NCI-H510A (cell line): Measurements from ENCODE around the gene TSC22D2.
"Not testable (repeated sequence)": the region's sequence is repeated elsewhere in the genome, so short reads cannot be mapped to it uniquely, and the experiment has no call there.

Source experiments
- DNase-seq: peaks from one replicate; lab custom pipeline; 2025; lab: John Stamatoyannopoulos, UW

TSC22D2 gene

GRCh38 chr3:150449169-150449721, 41.1 kb downstream of the TSC22D2 start:
- DNase-seq, result no peak

GRCh38 chr3:150450916-150451315, 42.8 kb downstream of the TSC22D2 start:
- DNase-seq, result no peak

GRCh38 chr3:150451329-150452048, 43.4 kb downstream of the TSC22D2 start:
- no peak for DNase-seq

GRCh38 chr3:150453353-150453752, 45.3 kb downstream of the TSC22D2 start:
- no peak for DNase-seq

- DNase-seq, result no peak
Measured at GRCh38 chr3:150454085-150454484, 46.0 kb downstream of the TSC22D2 start.

GRCh38 chr3:150454622-150455021, 46.5 kb downstream of the TSC22D2 start:
- no peak for DNase-seq

GRCh38 chr3:150455341-150455740, 47.2 kb downstream of the TSC22D2 start:
- no peak for DNase-seq

GRCh38 chr3:150458001-150458400, 49.9 kb downstream of the TSC22D2 start:
- DNase-seq, result no peak

GRCh38 chr3:150460484-150460883, 52.4 kb downstream of the TSC22D2 start:
- no peak for DNase-seq

- no peak for DNase-seq
Measured at GRCh38 chr3:150461399-150461798, 53.3 kb downstream of the TSC22D2 start.

- no peak for DNase-seq
Measured at GRCh38 chr3:150462108-150462507, 54.0 kb downstream of the TSC22D2 start.

- DNase-seq, result no peak
Measured at GRCh38 chr3:150464684-150465083, 56.6 kb downstream of the TSC22D2 start.

- no peak for DNase-seq
Measured at GRCh38 chr3:150467381-150467780, 59.3 kb downstream of the TSC22D2 start.

GRCh38 chr3:150469031-150469930, 61.2 kb downstream of the TSC22D2 start:
- DNase-seq, result peak; percentile 1

GRCh38 chr3:150469931-150470740, 62.0 kb downstream of the TSC22D2 start:
- DNase-seq, result peak; percentile 21

GRCh38 chr3:150472421-150472820, 64.3 kb downstream of the TSC22D2 start:
- DNase-seq, result no peak

- DNase-seq, result not testable (repeated sequence)
Measured at GRCh38 chr3:150473161-150473560, 65.1 kb downstream of the TSC22D2 start.

- DNase-seq, result no peak
Measured at GRCh38 chr3:150479370-150479769, 71.3 kb downstream of the TSC22D2 start.

GRCh38 chr3:150480877-150481276, 72.8 kb downstream of the TSC22D2 start:
- no peak for DNase-seq

- DNase-seq, result no peak
Measured at GRCh38 chr3:150483226-150483625, 75.1 kb downstream of the TSC22D2 start.

GRCh38 chr3:150484410-150484809, 76.3 kb downstream of the TSC22D2 start:
- DNase-seq, result no peak

- DNase-seq, result no peak
Measured at GRCh38 chr3:150488867-150489266, 80.8 kb downstream of the TSC22D2 start.
